NCI-H748 treated with DMSO at 0.1 percent for 48 hours (cell line): Measurements from ENCODE around the gene KCNK15.
"Not testable (repeated sequence)": the region's sequence is repeated elsewhere in the genome, so short reads cannot be mapped to it uniquely, and the experiment has no call there.

Source experiments
- DNase-seq: peaks from one replicate; lab custom pipeline; 2025; lab: John Stamatoyannopoulos, UW

KCNK15 gene

GRCh38 chr20:44745598-44746366 lies at the start of gene KCNK15:
Gene KCNK15, plus strand, starts transcription at chr20:44745865. Its CDS starts 46 bp downstream, at chr20:44745911.
- DNase-seq, result no peak

GRCh38 chr20:44696315-44696714 lies 49.4 kb upstream of the KCNK15 start:
- no peak for DNase-seq

- DNase-seq, result not testable (repeated sequence)
Observed at GRCh38 chr20:44697041-44697440, 48.6 kb upstream of the KCNK15 start.

GRCh38 chr20:44698351-44698750 lies 47.3 kb upstream of the KCNK15 start:
- no peak for DNase-seq

- no peak for DNase-seq
Observed at GRCh38 chr20:44700306-44700705, 45.4 kb upstream of the KCNK15 start.

GRCh38 chr20:44701118-44701857 lies 44.4 kb upstream of the KCNK15 start:
- no peak for DNase-seq

- no peak for DNase-seq
Observed at GRCh38 chr20:44701858-44702256, 43.8 kb upstream of the KCNK15 start.

- no peak for DNase-seq
Observed at GRCh38 chr20:44702776-44703175, 42.9 kb upstream of the KCNK15 start.

GRCh38 chr20:44703183-44703925 lies 42.3 kb upstream of the KCNK15 start:
- no peak for DNase-seq

GRCh38 chr20:44703956-44704488 lies 41.6 kb upstream of the KCNK15 start:
- no peak for DNase-seq

- DNase-seq, result no peak
Observed at GRCh38 chr20:44704551-44704971, 41.1 kb upstream of the KCNK15 start.

- DNase-seq, result no peak
Observed at GRCh38 chr20:44705364-44706094, 40.1 kb upstream of the KCNK15 start.

- no peak for DNase-seq
Observed at GRCh38 chr20:44706301-44707017, 39.2 kb upstream of the KCNK15 start.

- no peak for DNase-seq
Observed at GRCh38 chr20:44707018-44707579, 38.6 kb upstream of the KCNK15 start.

GRCh38 chr20:44709380-44709779 lies 36.3 kb upstream of the KCNK15 start:
- DNase-seq, result no peak

GRCh38 chr20:44709797-44710196 lies 35.9 kb upstream of the KCNK15 start:
- no peak for DNase-seq

- DNase-seq, result no peak
Observed at GRCh38 chr20:44711237-44711636, 34.4 kb upstream of the KCNK15 start.

- DNase-seq, result no peak
Observed at GRCh38 chr20:44714102-44714700, 31.5 kb upstream of the KCNK15 start.

GRCh38 chr20:44714701-44715498 lies 30.8 kb upstream of the KCNK15 start, which contains the start of gene CCN5:
Gene CCN5, plus strand, starts transcription at chr20:44715369. Its CDS starts 22 bp downstream, at chr20:44715391.
- no peak for DNase-seq
